Stimulated activated CD4-positive, alpha-beta T cell treated with anti-CD3 and anti-CD28 coated beads, TNF-alpha, amount 100 ng/mL, for 48 hours (primary cell): ENCODE measurements around the gene ROR1.
"Not testable (repeated sequence)": the region's sequence is repeated elsewhere in the genome, so short reads cannot be mapped to it uniquely, and the experiment has no call there.

Experiments
- DNase-seq, 3 donors: peaks; one replicate each; pipeline ENCODE4 v3.0.0-alpha.2; 2020; ENCODE audit warnings: low read depth in 3 of 3

Gene ROR1

DNA sequence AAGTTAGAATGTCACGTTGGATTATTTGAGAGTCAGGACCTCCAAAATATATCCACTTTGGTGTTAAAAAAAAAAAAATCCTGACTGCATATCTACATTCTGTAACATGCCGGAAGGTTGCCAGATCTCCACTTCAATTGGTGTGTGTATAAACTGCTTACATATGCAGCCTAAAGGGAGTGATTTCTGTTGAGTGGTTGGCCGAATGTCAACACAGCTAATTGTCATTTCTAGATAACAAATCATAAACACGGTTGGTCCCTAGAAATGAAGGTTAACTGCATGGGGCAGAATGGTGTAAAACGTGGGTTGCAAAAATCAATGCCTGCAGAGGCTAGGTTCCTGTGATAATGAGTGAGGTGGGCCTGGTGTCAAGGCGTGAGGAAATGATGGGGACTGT lies 15.0 kb upstream of the ROR1 start:
- no peak for DNase-seq

DNA sequence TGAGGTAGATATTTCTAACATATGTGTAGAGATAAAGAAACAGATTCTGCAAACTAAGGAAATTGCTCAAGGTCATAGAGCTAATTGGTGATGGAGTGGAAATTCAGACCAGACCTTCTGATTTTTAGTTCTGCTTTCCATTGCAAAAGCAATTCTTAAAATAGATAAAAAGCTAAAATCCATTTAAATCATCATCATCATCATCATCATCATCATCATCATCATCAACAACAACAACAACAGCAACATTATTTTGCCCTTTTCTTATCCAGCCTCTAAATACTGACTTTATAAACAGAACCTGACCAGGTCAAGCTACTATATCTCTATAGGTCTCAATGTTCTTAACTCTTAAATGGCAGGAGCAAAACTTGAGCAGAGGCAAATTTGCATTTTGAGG lies 14.0 kb upstream of the ROR1 start:
- no peak for DNase-seq

DNA sequence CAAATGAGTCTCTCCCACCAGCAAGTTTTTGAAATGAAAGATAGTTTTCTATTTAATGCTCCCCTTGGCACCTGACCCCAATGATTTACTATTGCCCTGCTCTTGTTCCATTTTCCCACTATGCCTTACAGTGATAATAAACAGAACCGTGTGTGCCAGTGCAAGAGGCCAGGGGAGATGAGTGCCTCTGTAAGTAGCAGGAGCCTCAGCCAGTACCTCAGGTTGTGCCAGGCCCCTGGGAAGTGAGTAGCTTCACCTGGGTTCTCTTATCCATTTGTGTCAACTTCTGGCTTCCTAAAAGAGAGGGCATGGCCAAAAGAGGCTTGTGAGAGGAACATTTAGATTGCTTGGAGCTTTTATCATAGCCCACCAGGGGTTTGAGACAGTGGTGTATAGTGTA lies 3.4 kb upstream of the ROR1 start:
- no peak for DNase-seq

DNA sequence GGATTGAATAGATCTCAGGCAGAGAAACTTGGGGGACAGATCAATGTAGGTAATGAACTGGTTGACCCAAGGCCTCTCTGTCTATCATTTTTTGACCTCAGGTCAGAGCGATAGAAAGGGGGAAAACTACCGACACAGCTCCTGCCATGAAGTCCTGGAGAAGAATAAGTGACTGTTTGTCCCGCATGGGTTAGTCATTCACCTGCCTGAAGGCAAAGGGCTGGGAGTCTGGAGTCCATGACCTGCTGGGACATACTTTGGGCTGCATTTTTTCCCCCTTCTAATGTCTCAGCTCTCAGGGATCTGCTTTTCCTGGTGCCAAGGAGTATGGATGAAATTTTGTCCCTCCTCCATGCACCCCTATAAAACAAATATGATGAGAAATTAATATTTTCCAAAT lies 1.6 kb upstream of the ROR1 start:
- no peak for DNase-seq

DNA sequence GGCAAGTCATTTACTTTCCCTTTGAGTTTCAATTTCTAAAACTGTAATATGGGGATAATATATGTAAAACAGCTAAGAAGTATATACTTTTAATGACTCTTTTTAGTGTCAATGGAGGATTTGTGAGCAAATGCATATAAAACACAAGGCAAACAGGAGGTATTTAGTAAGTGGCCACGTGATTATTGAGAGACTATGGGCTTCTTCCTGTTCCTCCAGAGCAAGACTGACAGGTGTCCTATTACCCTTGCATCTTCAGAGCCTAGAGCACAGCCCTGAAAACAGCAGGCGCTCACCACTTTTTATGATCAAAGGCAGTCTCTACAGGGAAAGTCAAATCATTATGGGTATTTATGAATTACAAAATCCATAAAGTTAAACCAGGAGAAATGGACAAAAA lies 941 bp upstream of the ROR1 start:
- DNase-seq, result no peak

DNA sequence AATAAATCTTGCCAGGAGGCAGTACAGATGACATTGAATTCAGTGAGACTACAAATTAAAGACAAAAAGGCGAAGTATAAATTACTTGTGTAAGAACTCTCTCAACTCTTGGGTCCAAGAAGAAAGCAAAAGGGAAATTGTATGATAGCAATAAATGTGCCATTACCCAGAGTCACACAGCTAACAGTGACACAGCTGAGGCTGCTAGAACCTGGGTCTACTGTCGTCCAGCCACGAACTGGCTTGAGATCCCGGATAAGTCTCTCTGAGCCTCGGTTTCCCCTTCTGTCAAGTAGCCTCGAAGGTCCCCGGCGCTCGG lies 362 bp upstream of the ROR1 start:
- no peak for DNase-seq

DNA sequence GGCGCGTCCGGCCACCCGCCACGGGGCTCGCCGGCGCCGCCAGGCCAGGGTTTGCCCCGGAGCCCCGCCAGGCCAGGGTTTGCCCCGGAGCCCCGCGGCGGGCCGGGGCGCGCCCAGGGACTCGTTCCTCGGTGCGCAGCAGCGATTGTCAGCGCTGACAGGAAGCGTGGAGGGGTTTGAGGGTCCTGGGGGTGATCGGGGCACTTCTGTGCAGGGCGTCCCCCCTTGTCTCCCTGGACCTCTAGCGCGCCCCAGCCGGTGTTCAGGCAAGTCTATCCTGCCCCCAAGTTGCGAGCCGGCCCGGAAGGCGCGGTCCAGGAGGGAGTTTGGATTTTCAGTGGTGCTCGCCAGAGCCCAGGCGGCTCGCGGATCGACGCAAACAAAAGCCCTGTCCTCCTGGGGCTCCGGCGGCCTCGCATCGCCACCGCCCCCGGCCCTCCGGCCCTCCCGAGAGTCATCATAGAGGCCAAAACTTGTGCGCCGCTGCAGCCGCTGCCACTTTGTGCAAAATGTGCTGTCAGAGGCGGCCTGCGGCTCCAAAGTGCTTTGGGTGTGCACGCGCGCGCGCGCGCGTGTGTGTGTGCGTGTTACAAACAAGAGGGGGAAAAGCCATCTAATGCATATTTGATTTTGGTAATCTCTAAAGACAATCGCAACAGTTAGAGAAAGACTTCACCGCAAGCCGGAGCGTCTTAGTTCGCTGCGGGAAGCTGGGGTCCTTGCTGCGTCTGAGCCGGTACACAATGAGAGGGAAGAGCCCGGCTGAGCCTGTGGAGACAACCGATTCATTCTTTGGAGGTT lies 1.0 kb downstream of the ROR1 start:
- no peak for DNase-seq

DNA sequence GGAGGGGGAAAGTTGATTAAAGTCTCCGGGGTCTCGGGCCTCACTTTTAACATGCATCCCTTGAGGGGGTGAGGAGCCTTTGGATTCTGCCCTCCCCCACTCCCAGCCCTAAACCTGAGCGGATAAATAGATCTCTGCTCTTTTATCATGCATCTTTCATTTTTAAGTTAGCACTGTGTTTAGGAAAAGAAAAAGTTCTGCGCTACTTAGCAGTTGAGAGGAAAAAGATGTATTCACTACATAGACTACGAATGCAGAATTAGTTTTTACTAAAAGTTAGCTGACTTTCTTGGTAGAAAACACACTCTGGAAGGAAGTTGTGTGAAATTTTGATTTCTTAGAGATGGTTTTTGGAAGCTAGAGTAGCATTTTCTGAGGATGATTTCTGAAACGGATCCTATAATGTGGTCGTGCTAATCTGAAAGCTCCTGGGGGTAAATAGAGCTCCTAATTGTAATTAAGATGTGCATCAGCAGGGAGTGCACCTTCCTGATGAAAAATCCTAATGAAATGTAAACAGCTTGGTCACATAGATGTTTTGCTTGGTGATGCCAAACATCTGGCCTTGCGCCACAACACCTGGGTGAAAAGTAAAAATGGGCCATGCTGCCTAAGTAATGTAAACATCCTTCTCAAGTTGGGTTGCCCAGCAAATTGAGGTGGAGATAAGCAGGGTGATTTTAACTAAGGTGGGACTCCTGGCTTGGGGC lies 1.8 kb downstream of the ROR1 start:
- DNase-seq, result no peak

DNA sequence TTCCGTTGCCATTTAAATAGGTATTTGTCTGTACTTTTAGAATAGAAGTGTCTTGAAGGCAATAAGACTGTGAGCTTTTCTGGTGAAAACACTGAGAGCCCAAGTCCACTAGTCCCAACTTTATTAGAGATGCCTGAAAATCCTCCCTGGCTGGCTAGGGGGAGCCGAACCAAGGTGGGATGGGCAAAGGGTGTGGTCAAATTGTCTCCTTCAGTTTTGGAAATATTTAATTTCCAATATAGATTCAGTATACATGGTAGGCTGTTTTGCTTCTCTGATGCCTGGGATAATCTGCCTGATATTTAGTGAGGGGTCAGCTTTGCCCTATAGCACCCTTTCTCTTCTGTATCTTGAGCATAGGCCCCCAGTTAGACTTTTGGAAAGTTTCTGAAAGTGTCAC lies 3.5 kb downstream of the ROR1 start:
- DNase-seq, result no peak

DNA sequence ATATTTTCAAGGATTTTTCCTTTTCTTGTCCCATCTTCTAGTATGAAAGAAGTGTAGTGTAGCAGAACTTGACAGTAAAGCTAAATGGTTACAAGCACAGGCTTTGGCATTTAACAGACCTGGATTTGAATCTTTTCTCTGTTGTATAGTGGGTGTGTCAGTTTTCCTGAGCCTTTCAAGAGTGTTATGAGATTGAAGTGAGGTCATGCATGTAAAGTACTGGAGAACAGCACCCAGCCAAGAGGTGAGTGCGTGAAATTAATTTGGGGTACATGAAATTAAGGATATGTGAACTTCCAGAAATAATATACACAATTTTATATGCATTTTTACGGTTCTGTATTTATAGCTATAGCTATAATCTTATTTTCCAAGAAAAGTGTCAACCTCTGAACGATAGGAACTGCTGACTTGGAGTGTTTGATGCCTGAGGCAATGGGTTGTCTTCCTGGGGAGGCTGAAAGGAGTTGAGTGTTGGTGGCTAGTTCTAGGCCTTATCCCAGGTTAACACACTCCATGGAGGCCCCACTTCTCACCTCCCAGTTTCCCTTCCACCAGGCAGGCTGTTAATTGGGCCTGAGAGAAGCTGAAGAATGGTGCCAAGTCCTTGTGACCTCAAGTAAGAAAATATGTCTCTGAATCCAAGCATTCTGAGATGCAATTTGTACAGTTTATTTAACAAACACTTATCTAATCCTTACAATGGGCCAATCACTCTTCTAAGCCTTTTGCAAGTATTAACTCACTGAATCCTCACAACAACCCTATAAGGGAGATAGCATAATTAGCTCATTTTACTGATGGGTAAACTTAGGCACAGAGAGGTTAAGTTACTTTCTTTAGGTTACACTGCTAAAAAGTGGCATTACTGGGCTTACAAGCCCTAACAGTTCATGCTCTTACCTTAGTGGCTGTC lies 4.4 kb downstream of the ROR1 start:
- DNase-seq, result no peak

DNA sequence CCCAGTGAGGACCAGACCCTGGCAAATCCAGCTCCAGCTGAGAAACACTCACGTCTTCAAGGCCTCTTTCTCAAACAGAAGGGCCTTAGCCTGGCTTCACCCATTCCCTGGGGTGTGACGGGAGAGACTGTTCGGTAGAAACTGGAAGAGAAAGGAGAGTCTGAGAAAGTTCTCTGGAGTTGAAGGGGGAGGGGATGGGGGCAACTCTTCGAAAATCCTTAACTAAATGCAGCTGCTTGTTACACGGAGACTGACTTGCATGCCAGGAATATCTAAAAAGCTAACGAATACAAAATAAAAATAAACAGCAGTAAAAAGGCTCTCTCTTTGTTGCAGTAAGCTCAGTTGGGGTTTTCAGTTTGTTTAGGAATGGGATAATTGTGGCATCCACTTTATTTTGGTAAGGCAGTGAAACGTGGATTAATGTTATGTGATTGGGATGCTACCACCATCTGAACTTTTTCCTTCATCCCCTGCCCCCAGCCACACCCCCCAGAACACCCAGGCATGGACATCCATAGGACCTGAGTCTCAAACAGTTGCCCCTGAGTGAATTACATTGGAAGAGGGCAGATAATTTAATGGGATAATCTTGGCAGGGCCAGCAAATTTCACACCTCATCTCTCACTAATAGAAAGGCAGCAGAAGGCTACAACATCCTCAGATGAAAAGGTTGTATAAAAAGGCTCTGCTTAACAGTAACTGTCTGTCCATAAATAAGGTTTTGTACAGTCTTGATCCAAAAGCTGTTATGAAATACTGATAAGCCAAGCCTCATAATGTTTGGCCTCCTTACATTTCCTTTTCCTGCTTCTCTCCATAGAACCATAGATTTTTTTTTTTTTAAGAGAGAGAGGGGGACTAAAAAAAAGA lies 5.8 kb downstream of the ROR1 start:
- DNase-seq, result no peak

DNA sequence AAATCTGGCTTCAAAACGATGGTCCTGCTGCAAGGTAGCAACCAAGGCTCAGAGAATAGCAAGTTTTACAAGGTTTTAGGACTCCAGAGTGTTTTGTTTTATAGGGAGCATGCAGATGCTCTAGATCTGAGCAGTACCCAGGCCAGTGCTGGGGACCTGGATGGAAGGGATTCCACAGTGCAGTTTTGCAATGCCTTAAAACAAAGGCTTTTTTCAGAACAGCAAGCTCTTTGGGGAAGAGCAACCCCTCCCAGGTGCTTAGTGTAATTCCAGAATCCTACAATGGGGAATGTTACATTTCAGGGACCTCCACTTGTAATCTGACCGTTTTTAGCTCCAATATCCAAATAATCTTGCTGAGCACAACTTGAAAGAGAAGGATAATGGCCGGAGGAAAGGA lies 6.7 kb downstream of the ROR1 start:
- DNase-seq, result no peak

DNA sequence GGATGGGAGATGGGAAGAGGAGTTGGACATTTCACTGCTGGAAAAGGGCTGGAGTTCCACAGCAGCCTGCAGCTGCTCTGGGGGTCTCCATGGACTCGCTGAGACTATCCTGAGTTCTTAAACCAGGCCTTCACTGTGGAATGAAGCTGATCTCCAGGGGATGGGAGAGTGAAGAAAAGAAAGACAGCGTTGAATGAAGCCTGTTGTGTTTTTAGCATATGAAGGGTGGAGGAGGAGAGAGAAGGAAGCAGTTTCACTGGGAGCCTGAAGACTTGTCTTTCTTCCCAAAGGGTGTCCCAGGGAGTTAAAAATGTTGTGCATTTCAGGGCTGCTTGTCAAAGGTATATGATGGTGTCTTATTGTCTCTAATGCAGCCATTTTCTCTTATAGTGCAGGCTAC lies 9.2 kb downstream of the ROR1 start:
- DNase-seq, result no peak

DNA sequence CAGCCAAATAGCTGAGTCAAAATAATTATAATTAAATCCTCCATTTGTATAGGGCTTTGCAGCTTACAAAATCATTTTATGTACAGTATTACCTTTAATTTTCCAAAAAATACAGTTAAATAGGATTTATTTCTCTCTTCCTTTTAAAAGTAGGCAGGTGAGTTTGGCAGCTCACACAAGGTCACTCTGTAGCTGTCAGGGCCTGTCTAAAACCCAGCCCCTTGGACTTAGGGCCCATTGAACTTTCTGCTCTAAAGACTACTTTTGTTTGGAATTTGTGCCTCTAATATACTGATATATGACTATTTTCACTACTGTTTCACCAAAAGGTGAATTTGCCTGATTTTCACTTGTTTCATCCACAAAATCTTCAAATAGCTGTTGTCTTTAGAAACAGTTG lies 10.3 kb downstream of the ROR1 start:
- no peak for DNase-seq

DNA sequence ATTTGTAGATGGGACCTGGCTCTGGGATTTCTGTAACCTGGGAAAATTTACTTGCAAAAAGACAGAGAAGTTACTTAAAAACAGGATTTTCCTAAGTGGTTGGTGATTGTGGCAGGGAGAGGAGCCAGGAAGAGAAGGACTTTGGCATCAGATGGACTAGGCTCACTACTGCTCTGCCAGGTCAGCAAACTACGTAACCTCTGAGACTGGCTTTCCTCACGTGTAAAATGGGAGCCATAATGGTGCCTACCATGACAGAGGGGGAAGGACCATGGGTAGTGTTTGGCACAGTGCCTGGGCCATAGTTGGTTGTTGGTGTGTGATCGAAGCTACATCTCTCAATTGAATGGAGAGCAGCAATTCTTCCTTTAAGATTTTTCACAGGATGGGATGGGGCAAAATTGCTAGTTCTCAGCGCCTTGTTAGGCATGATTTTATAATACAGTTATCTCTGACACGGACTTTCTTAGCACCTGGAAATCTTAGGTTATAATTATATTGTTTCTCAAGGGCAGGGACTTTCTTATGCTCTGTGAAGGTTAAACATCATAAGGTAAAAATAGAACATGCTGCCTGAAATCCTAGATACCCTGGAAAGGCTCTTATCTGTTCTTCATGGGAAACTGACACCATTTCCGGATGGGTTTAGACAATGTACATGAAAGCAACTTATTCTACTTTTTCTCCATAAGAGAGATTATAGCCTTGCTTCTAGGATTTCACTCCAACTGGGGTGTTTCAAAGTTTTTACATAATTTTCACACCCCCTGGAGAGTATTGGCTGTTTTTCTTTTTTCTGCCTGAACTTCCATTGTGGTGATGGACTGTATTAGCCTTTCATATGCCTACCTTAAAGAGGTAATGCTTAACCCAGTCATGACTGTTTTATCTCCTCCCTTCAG lies 10.9 kb downstream of the ROR1 start:
- DNase-seq, result no peak

DNA sequence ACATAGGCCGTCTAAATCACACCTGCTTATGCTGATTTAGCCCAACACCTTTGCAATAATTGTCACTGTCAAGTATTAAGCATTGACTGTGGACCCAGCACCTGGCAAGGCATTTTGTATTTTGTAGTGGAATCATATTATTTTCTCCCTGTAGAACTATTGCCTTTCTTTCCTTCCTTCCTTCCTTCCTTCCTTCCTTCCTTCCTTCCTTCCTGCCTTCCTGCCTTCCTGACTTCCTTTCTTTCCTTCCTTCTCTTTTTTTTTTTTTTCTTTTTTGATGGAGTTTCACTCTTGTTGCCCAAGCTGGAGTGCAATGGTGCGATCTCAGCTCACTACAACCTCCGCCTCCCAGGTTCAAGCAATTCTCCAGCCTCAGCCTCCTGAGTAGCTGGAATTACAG lies 13.5 kb downstream of the ROR1 start:
- DNase-seq, result not testable (repeated sequence)

DNA sequence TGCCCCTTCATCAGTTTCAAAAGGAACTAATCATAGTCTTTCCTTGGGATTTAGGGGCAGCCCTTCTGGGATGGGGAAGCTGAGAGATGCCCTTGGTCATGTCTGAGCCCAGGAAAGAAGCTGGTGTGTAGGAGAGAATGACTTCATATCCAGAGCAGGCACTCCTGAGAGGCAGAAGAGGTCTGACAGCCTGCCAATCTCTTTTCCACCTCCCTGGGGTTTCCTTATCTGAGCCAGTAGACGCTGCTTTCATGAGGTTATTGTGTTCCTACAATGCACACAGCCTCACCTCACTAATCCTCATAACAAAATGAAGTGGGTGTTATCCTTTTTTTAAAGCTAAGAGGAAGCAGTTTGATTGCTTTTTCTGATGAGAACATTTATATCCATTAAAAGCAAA lies 14.1 kb downstream of the ROR1 start:
- DNase-seq, result no peak

DNA sequence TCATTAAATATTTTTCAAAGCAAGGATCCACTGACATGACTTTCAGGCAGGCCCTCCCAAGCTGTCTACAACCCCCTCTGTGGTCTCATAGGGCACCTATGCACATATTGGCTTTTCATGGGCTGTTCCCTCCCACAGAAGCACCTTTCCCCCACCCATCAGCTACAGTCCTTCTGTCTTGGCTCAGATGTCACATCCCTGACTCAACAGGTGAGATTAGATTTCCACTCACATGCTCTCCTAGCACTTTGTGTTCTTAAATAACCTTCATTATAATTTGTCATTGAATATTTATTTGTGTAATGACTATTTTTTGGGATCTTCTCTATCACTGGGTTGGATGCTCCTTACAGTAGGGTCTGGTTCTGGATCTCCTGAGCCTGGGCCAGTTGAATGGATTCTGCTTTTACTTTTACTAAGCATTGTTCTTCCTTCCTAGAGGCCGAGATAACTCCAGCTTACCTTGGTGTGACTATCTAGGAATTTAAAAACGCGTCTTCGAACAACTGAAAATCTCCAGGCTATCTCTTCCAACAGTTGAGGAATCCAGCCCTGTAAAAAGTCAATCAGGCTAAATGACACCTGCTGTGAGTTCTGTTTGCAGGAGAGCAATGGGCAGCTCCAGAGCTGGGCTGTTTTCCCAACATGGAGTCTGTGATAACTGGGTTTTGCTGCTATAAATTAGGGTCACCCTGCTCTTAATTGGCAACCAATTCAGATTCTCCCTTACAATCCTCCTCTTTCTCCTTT lies 16.2 kb downstream of the ROR1 start:
- no peak for DNase-seq

DNA sequence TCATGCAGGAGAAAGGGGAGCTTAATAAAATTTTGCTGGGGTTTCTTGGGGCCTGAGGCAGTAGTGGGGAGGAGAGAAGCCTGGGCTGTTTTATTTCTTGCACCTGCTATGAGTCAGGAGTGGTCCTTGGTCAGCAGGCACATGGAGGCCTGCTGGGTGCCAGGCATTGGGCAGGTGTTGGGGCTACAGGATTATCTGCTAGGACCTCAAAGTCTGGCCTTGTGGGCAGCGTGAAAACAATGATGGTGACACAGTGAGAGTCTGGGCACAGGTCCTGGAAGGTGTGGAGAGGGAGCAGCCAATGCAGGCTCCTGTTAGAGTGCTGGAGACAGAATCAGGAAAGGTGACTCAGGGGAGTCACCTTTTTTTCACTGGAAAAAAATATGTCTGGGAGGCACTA lies 17.2 kb downstream of the ROR1 start:
- DNase-seq, result no peak

DNA sequence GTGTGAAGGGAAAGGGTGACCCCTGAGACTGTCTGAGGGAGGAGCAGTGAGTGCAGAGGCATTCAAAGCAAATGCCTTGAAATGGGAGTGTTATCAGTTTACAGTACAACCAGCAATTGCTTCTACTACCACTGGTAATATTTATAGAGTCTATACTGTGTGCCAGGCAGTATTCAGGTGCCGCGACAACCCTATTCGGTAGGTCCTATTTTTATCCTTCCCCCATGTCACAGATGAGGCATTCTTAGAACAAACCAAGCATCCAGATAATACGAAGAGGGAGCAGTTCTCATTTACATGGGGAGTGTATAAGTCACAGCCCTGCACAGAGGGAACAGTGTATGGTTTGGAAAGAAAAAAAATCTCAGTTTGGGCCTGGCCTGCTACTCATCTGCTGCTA lies 18.3 kb downstream of the ROR1 start:
- no peak for DNase-seq
